Measurements from ENCODE around the gene ANKRD13B.

ANKRD13B gene

DNA sequence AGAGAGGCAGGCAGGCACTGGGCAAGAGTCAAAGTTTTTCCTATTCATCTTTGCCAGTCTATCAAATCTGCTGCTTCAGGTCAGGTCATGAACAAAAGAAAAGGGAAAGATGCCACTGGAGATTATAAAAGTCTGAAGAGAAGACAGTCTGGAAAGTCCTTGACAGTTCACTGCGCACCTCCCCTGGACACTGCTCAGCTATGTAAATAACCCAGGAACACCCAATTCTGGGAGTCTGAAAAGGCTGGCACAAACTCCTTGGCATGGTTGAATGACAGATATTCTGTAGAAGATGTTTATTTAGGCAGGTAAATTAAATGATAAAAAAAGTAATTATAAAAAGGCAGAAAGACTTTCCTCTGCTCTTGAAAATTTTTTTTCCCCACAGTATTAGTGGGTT is 35.0 kb downstream of the ANKRD13B start:
- H3K4me1 ChIP-seq (ENCODE audit: control insufficient read depth, insufficient read depth, low read length): no peaks in the 10 kb centered on the region
- H3K9me3 ChIP-seq (ENCODE audit: control insufficient read depth, insufficient read depth, low read depth, low read length): no peaks in the 10 kb centered on the region
- CTCF ChIA-PET: interaction anchor here (1.3 to 2.1 kb wide), 2 partner anchors 11 to 151 kb away, joined by 4 to 8 read pairs; no protein-coding TSS in a partner anchor
- H3K4me3 ChIP-seq (ENCODE audit: low read depth, low read length): no peak overlapping the region
- TF ChIP-seq ZNF24 (tag by site-specific recombination; IDR thresholded peaks at IDR 0.05) (no peak), OSR2 (tag by site-specific recombination; IDR thresholded peaks at IDR 0.05) (no peak), ZNF510 (tag by site-specific recombination; IDR thresholded peaks at IDR 0.05; ENCODE audit: insufficient replicate concordance) (no peak), ZNF707 (tag by site-specific recombination; IDR thresholded peaks at IDR 0.05) (no peak)
- TF ChIP-seq, protein P1, sequence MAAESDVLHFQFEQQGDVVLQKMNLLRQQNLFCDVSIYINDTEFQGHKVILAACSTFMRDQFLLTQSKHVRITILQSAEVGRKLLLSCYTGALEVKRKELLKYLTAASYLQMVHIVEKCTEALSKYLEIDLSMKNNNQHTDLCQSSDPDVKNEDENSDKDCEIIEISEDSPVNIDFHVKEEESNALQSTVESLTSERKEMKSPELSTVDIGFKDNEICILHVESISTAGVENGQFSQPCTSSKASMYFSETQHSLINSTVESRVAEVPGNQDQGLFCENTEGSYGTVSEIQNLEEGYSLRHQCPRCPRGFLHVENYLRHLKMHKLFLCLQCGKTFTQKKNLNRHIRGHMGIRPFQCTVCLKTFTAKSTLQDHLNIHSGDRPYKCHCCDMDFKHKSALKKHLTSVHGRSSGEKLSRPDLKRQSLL (tag by site-specific recombination; IDR thresholded peaks at IDR 0.05): no peak
- H3K36me3 ChIP-seq (ENCODE audit: control insufficient read depth in 2 of 2, insufficient read depth in 1 of 2, low read length in 2 of 2): peaks cover 0 to 23% of the 10 kb centered on the region in 2 experiments; a peak in 2 of 3 replicates
- POLR2A ChIA-PET: no interaction called here
- no peak overlapping the region for H3K27ac ChIP-seq (ENCODE audit: extremely low read depth, low read depth, low read length)

DNA sequence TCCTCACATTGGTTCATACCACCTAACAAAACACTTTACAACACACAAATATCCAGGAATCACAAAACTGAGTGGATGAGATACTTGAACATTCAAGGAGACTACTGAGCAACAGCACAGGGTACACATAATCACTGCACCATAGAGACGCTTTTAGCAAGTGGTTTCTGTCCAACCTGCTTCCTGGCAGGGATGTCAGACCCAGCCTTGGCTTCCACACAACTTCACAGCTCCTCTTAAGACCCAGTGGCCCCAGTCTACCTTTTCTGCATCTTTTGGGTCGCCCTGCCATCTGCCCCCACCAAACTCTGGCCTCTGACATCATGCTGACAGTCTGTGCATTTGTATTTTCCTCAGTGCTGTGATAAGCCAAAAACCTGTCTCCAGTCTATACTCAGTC is 35.7 kb downstream of the ANKRD13B start:
- H3K9me3 ChIP-seq (ENCODE audit: control insufficient read depth, insufficient read depth, low read depth, low read length): no peaks in the 10 kb centered on the region
- H3K27ac ChIP-seq (ENCODE audit: extremely low read depth, low read depth, low read length): no peak overlapping the region
- CTCF ChIA-PET: interaction anchor here (0.6 to 1.4 kb wide), 5 partner anchors 10 to 252 kb away, joined by 3 to 5 read pairs (median 4); no protein-coding TSS in a partner anchor
- peaks cover 0 to 29% of the 10 kb centered on the region in 2 experiments; a peak in 2 of 3 replicates for H3K36me3 ChIP-seq (ENCODE audit: control insufficient read depth in 2 of 2, insufficient read depth in 1 of 2, low read length in 2 of 2)
- POLR2A ChIA-PET: no interaction called here
- TF ChIP-seq ZNF366 (tag by site-specific recombination; conservative IDR thresholded peaks at IDR 0.05): no peak
- TF ChIP-seq, protein P2, sequence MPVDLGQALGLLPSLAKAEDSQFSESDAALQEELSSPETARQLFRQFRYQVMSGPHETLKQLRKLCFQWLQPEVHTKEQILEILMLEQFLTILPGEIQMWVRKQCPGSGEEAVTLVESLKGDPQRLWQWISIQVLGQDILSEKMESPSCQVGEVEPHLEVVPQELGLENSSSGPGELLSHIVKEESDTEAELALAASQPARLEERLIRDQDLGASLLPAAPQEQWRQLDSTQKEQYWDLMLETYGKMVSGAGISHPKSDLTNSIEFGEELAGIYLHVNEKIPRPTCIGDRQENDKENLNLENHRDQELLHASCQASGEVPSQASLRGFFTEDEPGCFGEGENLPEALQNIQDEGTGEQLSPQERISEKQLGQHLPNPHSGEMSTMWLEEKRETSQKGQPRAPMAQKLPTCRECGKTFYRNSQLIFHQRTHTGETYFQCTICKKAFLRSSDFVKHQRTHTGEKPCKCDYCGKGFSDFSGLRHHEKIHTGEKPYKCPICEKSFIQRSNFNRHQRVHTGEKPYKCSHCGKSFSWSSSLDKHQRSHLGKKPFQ (tag by site-specific recombination; IDR thresholded peaks at IDR 0.05): no peak
- TF ChIP-seq GFI1B (tag by site-specific recombination; IDR thresholded peaks at IDR 0.05): no peak
- no peak for TF ChIP-seq PRDM1 (tag by site-specific recombination; IDR thresholded peaks at IDR 0.05)
- no peak for TF ChIP-seq ZNF555 (tag by site-specific recombination; conservative IDR thresholded peaks at IDR 0.05)
- no peak for TF ChIP-seq ZNF174 (tag by site-specific recombination; IDR thresholded peaks at IDR 0.05)
- TF ChIP-seq ZFP69B (tag by site-specific recombination; IDR thresholded peaks at IDR 0.05): no peak
- no peak for TF ChIP-seq ZBTB17 (tag by site-specific recombination; IDR thresholded peaks at IDR 0.05)
- TF ChIP-seq, protein P3, sequence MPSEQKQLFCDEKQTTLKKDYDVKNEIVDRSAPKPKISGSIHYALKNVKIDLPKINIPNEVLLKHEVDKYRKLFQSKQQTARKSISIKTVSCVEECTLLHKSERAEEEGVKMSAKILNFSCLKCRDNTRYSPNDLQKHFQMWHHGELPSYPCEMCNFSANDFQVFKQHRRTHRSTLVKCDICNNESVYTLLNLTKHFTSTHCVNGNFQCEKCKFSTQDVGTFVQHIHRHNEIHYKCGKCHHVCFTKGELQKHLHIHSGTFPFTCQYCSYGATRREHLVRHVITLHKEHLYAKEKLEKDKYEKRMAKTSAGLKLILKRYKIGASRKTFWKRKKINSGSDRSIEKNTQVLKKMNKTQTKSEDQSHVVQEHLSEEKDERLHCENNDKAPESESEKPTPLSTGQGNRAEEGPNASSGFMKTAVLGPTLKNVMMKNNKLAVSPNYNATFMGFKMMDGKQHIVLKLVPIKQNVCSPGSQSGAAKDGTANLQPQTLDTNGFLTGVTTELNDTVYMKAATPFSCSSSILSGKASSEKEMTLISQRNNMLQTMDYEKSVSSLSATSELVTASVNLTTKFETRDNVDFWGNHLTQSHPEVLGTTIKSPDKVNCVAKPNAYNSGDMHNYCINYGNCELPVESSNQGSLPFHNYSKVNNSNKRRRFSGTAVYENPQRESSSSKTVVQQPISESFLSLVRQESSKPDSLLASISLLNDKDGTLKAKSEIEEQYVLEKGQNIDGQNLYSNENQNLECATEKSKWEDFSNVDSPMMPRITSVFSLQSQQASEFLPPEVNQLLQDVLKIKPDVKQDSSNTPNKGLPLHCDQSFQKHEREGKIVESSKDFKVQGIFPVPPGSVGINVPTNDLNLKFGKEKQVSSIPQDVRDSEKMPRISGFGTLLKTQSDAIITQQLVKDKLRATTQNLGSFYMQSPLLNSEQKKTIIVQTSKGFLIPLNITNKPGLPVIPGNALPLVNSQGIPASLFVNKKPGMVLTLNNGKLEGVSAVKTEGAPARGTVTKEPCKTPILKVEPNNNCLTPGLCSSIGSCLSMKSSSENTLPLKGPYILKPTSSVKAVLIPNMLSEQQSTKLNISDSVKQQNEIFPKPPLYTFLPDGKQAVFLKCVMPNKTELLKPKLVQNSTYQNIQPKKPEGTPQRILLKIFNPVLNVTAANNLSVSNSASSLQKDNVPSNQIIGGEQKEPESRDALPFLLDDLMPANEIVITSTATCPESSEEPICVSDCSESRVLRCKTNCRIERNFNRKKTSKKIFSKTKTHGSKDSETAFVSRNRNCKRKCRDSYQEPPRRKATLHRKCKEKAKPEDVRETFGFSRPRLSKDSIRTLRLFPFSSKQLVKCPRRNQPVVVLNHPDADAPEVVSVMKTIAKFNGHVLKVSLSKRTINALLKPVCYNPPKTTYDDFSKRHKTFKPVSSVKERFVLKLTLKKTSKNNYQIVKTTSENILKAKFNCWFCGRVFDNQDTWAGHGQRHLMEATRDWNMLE (tag by site-specific recombination; conservative IDR thresholded peaks at IDR 0.05; ENCODE audit: low read depth): no peak
- no peak for TF ChIP-seq SETDB1 (IDR thresholded peaks at IDR 0.05; ENCODE audit: insufficient read length, low read length)
- no peak for TF ChIP-seq KLF10 (tag by site-specific recombination; IDR thresholded peaks at IDR 0.05)
- TF ChIP-seq ZNF791 (tag by site-specific recombination; IDR thresholded peaks at IDR 0.05): no peak
- TF ChIP-seq ZNF501 (tag by site-specific recombination; IDR thresholded peaks at IDR 0.05): no peak
- H3K4me1 ChIP-seq (ENCODE audit: control insufficient read depth, insufficient read depth, low read length): no peaks in the 10 kb centered on the region
- H3K4me3 ChIP-seq (ENCODE audit: low read depth, low read length): no peak overlapping the region
